GM21360 (cell line): ENCODE data around the gene NMT1.
"Not testable (repeated sequence)": the region's sequence is repeated elsewhere in the genome, so short reads cannot be mapped to it uniquely, and the experiment has no call there.

ENCODE experiments used
- ATAC-seq: cut with Tn5 transposase; IDR thresholded peaks from one replicate; pipeline ENCODE4 v1.9.1; 2021; ENCODE audit warnings: mild to moderate bottlenecking, moderate library complexity; ENCODE audit not compliant: unreplicated experiment

The NMT1 gene

GRCh38 chr17:45036691-45037090, 24.4 kb upstream of the NMT1 start:
- ATAC-seq, result no peak

GRCh38 chr17:45038728-45039634, 22.1 kb upstream of the NMT1 start:
- ATAC-seq, result no peak

- no peak for ATAC-seq
Observed at GRCh38 chr17:45040459-45040858, 20.7 kb upstream of the NMT1 start.

- ATAC-seq, result no peak
Observed at GRCh38 chr17:45042346-45043120, 18.6 kb upstream of the NMT1 start.

- no peak for ATAC-seq
Observed at GRCh38 chr17:45043813-45044540, 17.1 kb upstream of the NMT1 start.

GRCh38 chr17:45046537-45047125, 14.5 kb upstream of the NMT1 start:
- no peak for ATAC-seq

GRCh38 chr17:45048795-45049563, 12.1 kb upstream of the NMT1 start:
- no peak for ATAC-seq

GRCh38 chr17:45050481-45051059, 10.5 kb upstream of the NMT1 start:
- ATAC-seq, result no peak

- peak; percentile 89 for ATAC-seq
Observed at GRCh38 chr17:45051060-45051719, 9.9 kb upstream of the NMT1 start, which contains the start of gene DCAKD. TSS of gene DCAKD (minus strand) at chr17:45051632. CDS start at chr17:45034885, 16,747 bp downstream.

GRCh38 chr17:45051720-45052051, 9.4 kb upstream of the NMT1 start:
- ATAC-seq, result not testable (repeated sequence)

- ATAC-seq, result no peak
Observed at GRCh38 chr17:45052052-45052772, 8.9 kb upstream of the NMT1 start.

- peak; percentile 11 for ATAC-seq
Observed at GRCh38 chr17:45060382-45060796, 728 bp upstream of the NMT1 start.

- ATAC-seq, result no peak
Observed at GRCh38 chr17:45061606-45062205, 589 bp downstream of the NMT1 start.

- no peak for ATAC-seq
Observed at GRCh38 chr17:45063198-45063597, 2.1 kb downstream of the NMT1 start.

- ATAC-seq, result no peak
Observed at GRCh38 chr17:45067637-45068036, 6.5 kb downstream of the NMT1 start.

GRCh38 chr17:45070001-45070400, 8.9 kb downstream of the NMT1 start:
- ATAC-seq, result no peak

- no peak for ATAC-seq
Observed at GRCh38 chr17:45070809-45071208, 9.7 kb downstream of the NMT1 start.

- no peak for ATAC-seq
Observed at GRCh38 chr17:45073414-45074070, 12.4 kb downstream of the NMT1 start.
